ENCODE data around the gene PTGES3. TPM values are rescaled to one million over a fixed set of nuclear protein-coding genes. Genes with fewer than 3 reads are reported as not detected.
"Not testable (repeated sequence)": the region's sequence is repeated elsewhere in the genome, so short reads cannot be mapped to it uniquely, and the experiment has no call there.

PTGES3 gene, protein sequence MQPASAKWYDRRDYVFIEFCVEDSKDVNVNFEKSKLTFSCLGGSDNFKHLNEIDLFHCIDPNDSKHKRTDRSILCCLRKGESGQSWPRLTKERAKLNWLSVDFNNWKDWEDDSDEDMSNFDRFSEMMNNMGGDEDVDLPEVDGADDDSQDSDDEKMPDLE
- total RNA-seq, result 10 to 100 TPM; 27.4 to 56.0 TPM

DNA sequence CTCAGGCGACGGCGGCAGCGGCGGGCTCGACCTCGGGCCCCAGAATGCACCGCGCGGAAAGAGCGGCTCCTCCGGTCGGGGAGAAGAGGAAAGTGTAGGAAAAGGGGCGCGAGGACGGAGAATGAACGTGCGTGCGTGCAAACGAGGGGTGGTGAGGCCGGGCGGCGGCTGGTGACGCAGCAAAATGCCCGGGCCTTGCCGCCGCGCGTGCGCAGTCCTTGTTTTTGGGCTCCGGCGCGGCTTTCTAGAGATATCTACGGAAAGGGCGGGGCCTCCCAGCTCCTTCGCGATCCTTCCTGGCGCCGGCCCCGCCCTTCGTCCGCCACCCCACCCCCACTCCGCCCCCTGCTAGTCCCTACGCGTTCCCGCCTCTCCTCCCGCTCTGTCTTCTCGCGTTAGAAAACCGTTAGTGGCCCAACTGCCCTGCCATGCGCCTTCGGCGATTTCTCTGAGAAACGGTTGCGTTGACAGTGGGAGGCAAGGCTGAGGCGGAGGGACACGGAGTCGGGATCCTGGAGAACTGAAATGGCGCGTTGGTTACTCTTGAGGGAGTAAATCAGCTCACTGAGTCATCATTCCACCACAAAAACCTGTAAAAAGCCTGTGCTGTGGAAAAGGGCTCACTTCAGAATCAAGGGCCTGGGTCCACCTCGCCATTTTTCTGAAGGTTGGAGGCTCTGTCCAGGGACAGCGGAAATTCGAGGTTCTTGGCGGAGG lies at the start of gene PTGES3:
PTGES3 (minus strand) TSS at position 156 of the 717 bp plus-strand sequence. CDS start 285 bp downstream, outside the sequence.
- no peaks in the 10 kb centered on the region for H3K36me3 ChIP-seq (replicated peaks in 1 of 2; ENCODE audit: insufficient read depth in 1 of 2, low read depth in 2 of 2)
- peaks cover 20% of the 10 kb centered on the region for H3K4me1 ChIP-seq
- TF ChIP-seq, protein P1, sequence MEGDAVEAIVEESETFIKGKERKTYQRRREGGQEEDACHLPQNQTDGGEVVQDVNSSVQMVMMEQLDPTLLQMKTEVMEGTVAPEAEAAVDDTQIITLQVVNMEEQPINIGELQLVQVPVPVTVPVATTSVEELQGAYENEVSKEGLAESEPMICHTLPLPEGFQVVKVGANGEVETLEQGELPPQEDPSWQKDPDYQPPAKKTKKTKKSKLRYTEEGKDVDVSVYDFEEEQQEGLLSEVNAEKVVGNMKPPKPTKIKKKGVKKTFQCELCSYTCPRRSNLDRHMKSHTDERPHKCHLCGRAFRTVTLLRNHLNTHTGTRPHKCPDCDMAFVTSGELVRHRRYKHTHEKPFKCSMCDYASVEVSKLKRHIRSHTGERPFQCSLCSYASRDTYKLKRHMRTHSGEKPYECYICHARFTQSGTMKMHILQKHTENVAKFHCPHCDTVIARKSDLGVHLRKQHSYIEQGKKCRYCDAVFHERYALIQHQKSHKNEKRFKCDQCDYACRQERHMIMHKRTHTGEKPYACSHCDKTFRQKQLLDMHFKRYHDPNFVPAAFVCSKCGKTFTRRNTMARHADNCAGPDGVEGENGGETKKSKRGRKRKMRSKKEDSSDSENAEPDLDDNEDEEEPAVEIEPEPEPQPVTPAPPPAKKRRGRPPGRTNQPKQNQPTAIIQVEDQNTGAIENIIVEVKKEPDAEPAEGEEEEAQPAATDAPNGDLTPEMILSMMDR (IDR thresholded peaks at IDR 0.05), result no peak
- TF ChIP-seq POLR2A (IDR thresholded peaks at IDR 0.05), result peak; percentile 93 to 97 (median 97)
- no peaks in the 10 kb centered on the region for H3K27me3 ChIP-seq
- intact Hi-C loops (cut with DNase I), result no loop called here
- peak within 1 kb of the TSS; percentile 63 to 79 for H3K4me3 ChIP-seq
- H3K9me3 ChIP-seq, result no peaks in the 10 kb centered on the region
- peak within 1 kb of the TSS; percentile 98 to 100 (median 99) for H3K27ac ChIP-seq
- ATAC-seq (peak; percentile 91), DNase-seq (peak; percentile 98 to 99 (median 98))
- 0% methylated on average over 37 to 64 of the region's 64 CpGs for WGBS, 2 donors

DNA sequence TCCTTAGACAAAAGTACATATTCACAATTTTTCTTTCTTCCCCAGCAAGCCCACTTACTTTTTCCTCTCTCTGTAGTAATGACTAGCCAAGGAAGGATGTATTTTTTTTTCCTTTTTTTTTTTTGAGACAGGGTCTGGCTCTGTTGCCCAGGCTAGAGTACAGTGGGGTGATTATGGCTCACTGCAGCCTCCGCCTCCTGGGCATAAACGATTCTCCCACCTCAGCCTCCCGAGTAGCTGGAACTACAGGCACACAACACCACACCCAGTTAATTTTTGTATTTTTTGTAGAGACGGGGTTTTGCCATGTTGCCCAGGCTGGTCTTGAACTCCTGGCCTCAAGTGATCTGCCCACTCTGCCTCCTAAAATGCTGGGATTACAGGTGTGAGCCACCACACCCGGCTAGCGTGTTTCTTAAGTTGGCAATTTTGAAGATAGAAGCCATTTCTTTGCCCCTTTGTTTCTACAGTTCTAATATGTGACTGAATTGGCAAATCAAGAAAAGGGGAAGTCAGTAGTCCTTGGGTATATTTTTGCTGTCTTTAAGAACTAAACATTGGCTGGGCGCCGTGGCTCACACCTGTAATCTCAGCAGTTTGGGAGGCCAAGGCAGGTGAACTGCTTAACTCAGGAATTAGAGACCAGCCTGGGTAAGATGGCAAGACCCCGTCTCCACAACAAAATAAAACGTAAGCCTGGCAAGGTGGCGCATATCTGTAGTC lies 40.2 kb upstream of the PTGES3 start:
- ATAC-seq (no peak), DNase-seq (no peak)
- TF ChIP-seq, protein P1 (IDR thresholded peaks at IDR 0.05), result no peak
- no peak for TF ChIP-seq POLR2A (IDR thresholded peaks at IDR 0.05)
- Histone ChIP-seq H3K4me3 (no peak overlapping the region), H3K9me3 (no peaks in the 10 kb centered on the region), H3K36me3 (replicated peaks in 1 of 2; ENCODE audit: insufficient read depth in 1 of 2, low read depth in 2 of 2) (peaks cover 0 to 1% of the 10 kb centered on the region in 2 donors), H3K27ac (no peak overlapping the region), H3K4me1 (peaks cover 13% of the 10 kb centered on the region), H3K27me3 (no peaks in the 10 kb centered on the region)
- intact Hi-C loops (cut with DNase I), result loop anchor here (10.0 kb wide), 1 partner anchor 93 kb away; the partner anchor contains the start of gene BAZ2A
- 91 to 96% methylated on average over 11 of the region's 11 CpGs for WGBS, 2 donors

DNA sequence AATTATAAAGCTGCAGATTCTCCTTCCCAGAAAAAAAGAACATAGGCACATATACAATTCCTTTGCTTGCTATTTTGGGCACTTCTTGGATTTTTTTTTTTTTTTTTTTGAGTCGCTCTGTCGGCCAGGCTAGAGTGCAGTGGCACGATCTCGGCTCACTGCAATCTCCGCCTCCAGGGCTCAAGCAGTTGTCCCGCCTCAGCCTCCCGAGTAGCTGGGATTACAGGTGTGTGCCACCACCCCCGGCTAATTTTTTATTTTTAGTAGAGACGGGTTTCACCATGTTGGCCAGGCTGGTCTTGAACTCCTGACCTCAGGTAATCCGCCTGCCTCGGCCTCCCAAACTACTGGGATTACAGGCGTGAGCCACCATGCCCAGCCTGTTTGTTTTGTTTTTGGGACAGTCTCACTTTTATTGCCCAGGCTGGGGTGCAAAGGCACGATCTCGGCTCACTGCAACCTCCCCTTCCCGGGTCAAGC lies 38.2 kb upstream of the PTGES3 start:
- H3K27ac ChIP-seq, result peak overlapping the region in 1 of 4 donors; percentile 89
- H3K4me1 ChIP-seq, result peaks cover 34% of the 10 kb centered on the region
- intact Hi-C loops (cut with DNase I), result loop anchor here (10.0 kb wide), 1 partner anchor 91 kb away; the partner anchor contains the start of gene BAZ2A
- H3K9me3 ChIP-seq; H3K27me3 ChIP-seq; H3K4me3 ChIP-seq; DNase-seq; ATAC-seq; H3K36me3 ChIP-seq (replicated peaks in 1 of 2; ENCODE audit: insufficient read depth in 1 of 2, low read depth in 2 of 2): not testable (repeated sequence)
- 94 to 98% methylated on average over 14 to 15 of the region's 15 CpGs for WGBS, 2 donors

DNA sequence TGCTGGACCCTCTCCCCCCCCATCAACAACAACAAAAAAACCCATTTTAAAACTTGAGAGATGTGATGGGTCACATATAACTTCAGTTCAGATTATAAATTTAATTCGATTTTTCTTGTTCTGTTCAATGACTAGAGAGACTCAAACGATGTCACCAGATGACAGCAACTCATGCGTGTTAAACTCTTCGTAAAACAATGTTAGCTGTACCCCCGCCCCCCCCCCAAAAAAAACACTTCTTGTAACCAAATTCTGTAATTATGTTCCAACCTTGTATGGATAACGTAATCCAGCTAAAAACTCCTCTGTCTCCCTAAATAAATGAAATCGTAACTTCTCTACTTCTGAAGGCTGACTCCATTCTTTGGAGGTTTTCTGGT lies 37.6 kb upstream of the PTGES3 start:
- Histone ChIP-seq H3K27me3 (no peaks in the 10 kb centered on the region), H3K4me1 (peaks cover 39% of the 10 kb centered on the region), H3K27ac (peak overlapping the region; percentile 80 to 93 (median 86)), H3K9me3 (no peaks in the 10 kb centered on the region), H3K4me3 (no peak overlapping the region), H3K36me3 (replicated peaks in 1 of 2; ENCODE audit: insufficient read depth in 1 of 2, low read depth in 2 of 2) (no peaks in the 10 kb centered on the region)
- ATAC-seq (no peak), DNase-seq (no peak)
- 30 to 38% methylated on average over 7 of the region's 7 CpGs for WGBS, 2 donors
- intact Hi-C loops (cut with DNase I), result loop anchor here (10.0 kb wide), 1 partner anchor 91 kb away; the partner anchor contains the start of gene BAZ2A
- TF ChIP-seq POLR2A (IDR thresholded peaks at IDR 0.05), result no peak
- TF ChIP-seq, protein P1 (IDR thresholded peaks at IDR 0.05), result no peak

Data from body of pancreas (tissue), 4 donors.